ENCODE data around the gene PABPN1. TPM values are rescaled to one million over a fixed set of nuclear protein-coding genes. Genes with fewer than 3 reads are reported as not detected.
A peak's percentile ranks its signal among the peaks of the same experiment; 100 is the strongest.

The PABPN1 gene
- total and polyA plus RNA-seq, 9 of the 15 experiments (the other 6 are each of a cell fraction or from before 2014, with no cell fraction given): 32.6 to 388 (median 178) TPM

DNA sequence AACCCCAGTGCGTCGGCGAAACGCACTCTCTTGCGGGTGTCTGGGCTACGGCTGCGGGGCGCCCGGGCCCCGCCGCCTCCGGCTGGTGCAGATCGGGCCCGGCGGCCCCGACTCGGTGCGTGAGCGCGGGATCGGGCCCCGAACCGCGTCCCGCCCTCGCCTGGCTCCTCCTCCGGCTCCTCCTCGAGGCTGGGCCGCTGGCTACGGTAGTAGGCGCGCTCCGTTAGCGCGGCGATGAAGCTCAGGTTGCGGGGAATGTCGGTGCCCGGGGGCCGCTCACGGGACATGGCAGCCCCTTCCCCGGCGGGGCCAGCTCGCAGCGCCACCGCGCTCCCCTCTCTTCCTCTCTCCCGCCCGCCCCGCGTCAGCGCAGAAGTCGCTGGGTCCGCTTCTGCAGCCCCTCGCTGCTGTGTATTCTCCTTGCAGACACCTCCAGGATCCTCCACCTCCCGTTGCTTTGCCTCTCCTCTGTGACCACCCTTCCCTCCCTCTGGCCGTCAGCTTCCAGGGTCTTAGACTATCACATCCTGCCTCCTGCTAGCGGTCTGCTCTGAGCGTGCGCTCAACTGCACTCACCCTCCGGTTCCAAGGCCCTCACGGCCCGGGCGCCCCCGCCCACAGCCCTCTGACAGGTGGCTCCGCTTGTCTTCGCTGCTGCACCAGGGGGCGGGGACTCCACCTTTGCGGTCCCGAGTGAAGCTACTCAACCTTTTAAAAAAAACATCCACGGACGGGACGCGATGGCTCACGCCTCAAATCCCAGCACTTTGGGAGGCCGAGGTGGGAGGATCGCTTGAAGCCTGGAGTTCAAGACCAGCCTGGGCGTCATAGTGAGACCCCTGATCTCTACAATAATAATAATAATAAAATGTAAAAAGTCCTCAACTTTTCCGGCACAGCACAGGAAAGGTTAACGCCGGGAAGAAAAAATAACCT is 18.7 kb upstream of the PABPN1 start, which contains the start of gene PPP1R3E (continued):
- TF ChIP-seq, protein P1, sequence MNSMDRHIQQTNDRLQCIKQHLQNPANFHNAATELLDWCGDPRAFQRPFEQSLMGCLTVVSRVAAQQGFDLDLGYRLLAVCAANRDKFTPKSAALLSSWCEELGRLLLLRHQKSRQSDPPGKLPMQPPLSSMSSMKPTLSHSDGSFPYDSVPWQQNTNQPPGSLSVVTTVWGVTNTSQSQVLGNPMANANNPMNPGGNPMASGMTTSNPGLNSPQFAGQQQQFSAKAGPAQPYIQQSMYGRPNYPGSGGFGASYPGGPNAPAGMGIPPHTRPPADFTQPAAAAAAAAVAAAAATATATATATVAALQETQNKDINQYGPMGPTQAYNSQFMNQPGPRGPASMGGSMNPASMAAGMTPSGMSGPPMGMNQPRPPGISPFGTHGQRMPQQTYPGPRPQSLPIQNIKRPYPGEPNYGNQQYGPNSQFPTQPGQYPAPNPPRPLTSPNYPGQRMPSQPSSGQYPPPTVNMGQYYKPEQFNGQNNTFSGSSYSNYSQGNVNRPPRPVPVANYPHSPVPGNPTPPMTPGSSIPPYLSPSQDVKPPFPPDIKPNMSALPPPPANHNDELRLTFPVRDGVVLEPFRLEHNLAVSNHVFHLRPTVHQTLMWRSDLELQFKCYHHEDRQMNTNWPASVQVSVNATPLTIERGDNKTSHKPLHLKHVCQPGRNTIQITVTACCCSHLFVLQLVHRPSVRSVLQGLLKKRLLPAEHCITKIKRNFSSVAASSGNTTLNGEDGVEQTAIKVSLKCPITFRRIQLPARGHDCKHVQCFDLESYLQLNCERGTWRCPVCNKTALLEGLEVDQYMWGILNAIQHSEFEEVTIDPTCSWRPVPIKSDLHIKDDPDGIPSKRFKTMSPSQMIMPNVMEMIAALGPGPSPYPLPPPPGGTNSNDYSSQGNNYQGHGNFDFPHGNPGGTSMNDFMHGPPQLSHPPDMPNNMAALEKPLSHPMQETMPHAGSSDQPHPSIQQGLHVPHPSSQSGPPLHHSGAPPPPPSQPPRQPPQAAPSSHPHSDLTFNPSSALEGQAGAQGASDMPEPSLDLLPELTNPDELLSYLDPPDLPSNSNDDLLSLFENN (IDR thresholded peaks at IDR 0.05; ENCODE audit: low read depth in 2 of 2, low read length in 2 of 2): no peak
- TF ChIP-seq RBM22 (IDR thresholded peaks at IDR 0.05; ENCODE audit: low read depth, low read length, poor library complexity, severe bottlenecking) (no peak), TAF7 (tag; IDR thresholded peaks at IDR 0.05) (0 out of 2 replicates have a peak, but pooled peaks have one; percentile 2), TAF1 (IDR thresholded peaks at IDR 0.05; ENCODE audit: control insufficient read depth, extremely low read depth, insufficient read depth, low read length, severe bottlenecking) (peak; percentile 42), POLR2AphosphoS5 (IDR thresholded peaks at IDR 0.05; ENCODE audit: control insufficient read depth, insufficient read depth, low read depth, low read length) (no peak), U2AF2 (optimal IDR thresholded peaks at IDR 0.05; ENCODE audit: low read depth, low read length) (no peak), KDM5B (IDR thresholded peaks at IDR 0.05; ENCODE audit: insufficient replicate concordance, low read depth, low read length) (peak; percentile 68), NEUROD1 (IDR thresholded peaks at IDR 0.05; ENCODE audit: borderline replicate concordance, low read depth, low read length, partially characterized antibody) (no peak), HNRNPL (IDR thresholded peaks at IDR 0.05; ENCODE audit: low read depth, low read length) (peak; percentile 28; the same call in 1 of the 2 replicates), PRMT5 (CRISPR knock-in tag; IDR thresholded peaks at IDR 0.05) (no peak), TARDBP (IDR thresholded peaks at IDR 0.05) (no peak), ZNF780A (CRISPR knock-in tag; IDR thresholded peaks at IDR 0.05) (no peak), MYBL2 (IDR thresholded peaks at IDR 0.05; ENCODE audit: low read depth) (no peak), MYBL2 (CRISPR knock-in tag; IDR thresholded peaks at IDR 0.05; ENCODE audit: borderline replicate concordance) (no peak), CHD1 (IDR thresholded peaks at IDR 0.05; ENCODE audit: low read length) (peak; percentile 46)
- TF ChIP-seq, protein P2, sequence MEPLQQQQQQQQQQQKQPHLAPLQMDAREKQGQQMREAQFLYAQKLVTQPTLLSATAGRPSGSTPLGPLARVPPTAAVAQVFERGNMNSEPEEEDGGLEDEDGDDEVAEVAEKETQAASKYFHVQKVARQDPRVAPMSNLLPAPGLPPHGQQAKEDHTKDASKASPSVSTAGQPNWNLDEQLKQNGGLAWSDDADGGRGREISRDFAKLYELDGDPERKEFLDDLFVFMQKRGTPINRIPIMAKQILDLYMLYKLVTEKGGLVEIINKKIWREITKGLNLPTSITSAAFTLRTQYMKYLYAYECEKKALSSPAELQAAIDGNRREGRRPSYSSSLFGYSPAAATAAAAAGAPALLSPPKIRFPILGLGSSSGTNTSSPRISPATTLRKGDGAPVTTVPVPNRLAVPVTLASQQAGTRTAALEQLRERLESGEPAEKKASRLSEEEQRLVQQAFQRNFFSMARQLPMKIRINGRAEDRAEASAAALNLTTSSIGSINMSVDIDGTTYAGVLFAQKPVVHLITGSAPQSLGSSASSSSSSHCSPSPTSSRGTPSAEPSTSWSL (CRISPR knock-in tag; IDR thresholded peaks at IDR 0.05; ENCODE audit: borderline replicate concordance): no peak
- TF ChIP-seq, protein P3, sequence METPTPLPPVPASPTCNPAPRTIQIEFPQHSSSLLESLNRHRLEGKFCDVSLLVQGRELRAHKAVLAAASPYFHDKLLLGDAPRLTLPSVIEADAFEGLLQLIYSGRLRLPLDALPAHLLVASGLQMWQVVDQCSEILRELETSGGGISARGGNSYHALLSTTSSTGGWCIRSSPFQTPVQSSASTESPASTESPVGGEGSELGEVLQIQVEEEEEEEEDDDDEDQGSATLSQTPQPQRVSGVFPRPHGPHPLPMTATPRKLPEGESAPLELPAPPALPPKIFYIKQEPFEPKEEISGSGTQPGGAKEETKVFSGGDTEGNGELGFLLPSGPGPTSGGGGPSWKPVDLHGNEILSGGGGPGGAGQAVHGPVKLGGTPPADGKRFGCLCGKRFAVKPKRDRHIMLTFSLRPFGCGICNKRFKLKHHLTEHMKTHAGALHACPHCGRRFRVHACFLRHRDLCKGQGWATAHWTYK (CRISPR knock-in tag; IDR thresholded peaks at IDR 0.05): peak; percentile 11; the same call in 1 of the 2 replicates
- TF ChIP-seq, protein P4, sequence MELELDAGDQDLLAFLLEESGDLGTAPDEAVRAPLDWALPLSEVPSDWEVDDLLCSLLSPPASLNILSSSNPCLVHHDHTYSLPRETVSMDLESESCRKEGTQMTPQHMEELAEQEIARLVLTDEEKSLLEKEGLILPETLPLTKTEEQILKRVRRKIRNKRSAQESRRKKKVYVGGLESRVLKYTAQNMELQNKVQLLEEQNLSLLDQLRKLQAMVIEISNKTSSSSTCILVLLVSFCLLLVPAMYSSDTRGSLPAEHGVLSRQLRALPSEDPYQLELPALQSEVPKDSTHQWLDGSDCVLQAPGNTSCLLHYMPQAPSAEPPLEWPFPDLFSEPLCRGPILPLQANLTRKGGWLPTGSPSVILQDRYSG (tag; conservative IDR thresholded peaks at IDR 0.05; ENCODE audit: low read depth): no peak

All from K562 (cell line).